DMS153 treated with DMSO at 0.1 percent for 48 hours (cell line): ENCODE results near the gene TEX48.
A peak's percentile ranks its signal among the peaks of the same experiment; 100 is the strongest.

Experiments used
- DNase-seq: peaks from one replicate; lab custom pipeline; 2025; ENCODE audit not compliant: unreplicated experiment; lab: John Stamatoyannopoulos, UW

TEX48 gene

GRCh38 chr9:114694146-114694545 lies 12.2 kb upstream of the TEX48 start:
- DNase-seq, result no peak

GRCh38 chr9:114693248-114693855 lies 11.4 kb upstream of the TEX48 start:
- DNase-seq, result no peak

- DNase-seq, result no peak
Measured at GRCh38 chr9:114691956-114692295, 9.9 kb upstream of the TEX48 start.

- DNase-seq, result no peak
Measured at GRCh38 chr9:114691046-114691955, 9.3 kb upstream of the TEX48 start.

GRCh38 chr9:114690308-114690707 lies 8.3 kb upstream of the TEX48 start:
- no peak for DNase-seq

- DNase-seq, result no peak
Measured at GRCh38 chr9:114689813-114690212, 7.8 kb upstream of the TEX48 start.

- DNase-seq, result no peak
Measured at GRCh38 chr9:114688909-114689610, 7.1 kb upstream of the TEX48 start.

GRCh38 chr9:114688379-114688778 lies 6.4 kb upstream of the TEX48 start:
- no peak for DNase-seq

GRCh38 chr9:114687034-114687433 lies 5.0 kb upstream of the TEX48 start:
- DNase-seq, result no peak

- no peak for DNase-seq
Measured at GRCh38 chr9:114685951-114686350, 4.0 kb upstream of the TEX48 start.

- no peak for DNase-seq
Measured at GRCh38 chr9:114684036-114684435, 2.0 kb upstream of the TEX48 start.

- DNase-seq, result no peak
Measured at GRCh38 chr9:114682846-114683245, 854 bp upstream of the TEX48 start.

GRCh38 chr9:114680259-114681001 lies 1.6 kb downstream of the TEX48 start:
- no peak for DNase-seq

GRCh38 chr9:114678795-114679194 lies 3.2 kb downstream of the TEX48 start:
- no peak for DNase-seq

- DNase-seq, result no peak
Measured at GRCh38 chr9:114678130-114678529, 3.9 kb downstream of the TEX48 start.

- DNase-seq, result peak; percentile 51
Measured at GRCh38 chr9:114677418-114677817, 4.6 kb downstream of the TEX48 start.

GRCh38 chr9:114676901-114677300 lies 5.1 kb downstream of the TEX48 start:
- DNase-seq, result no peak

GRCh38 chr9:114674798-114675540 lies 7.0 kb downstream of the TEX48 start:
- no peak for DNase-seq

GRCh38 chr9:114674076-114674797 lies 7.8 kb downstream of the TEX48 start:
- DNase-seq, result no peak

GRCh38 chr9:114671605-114672004 lies 10.4 kb downstream of the TEX48 start:
- no peak for DNase-seq
